Hematopoietic multipotent progenitor cell treated with erythropoietin and hydrocortisone succinate and interleukin-3 and kit ligand, for 6 days (in vitro differentiated cells): ENCODE data around the gene HSD17B1.
"Not testable (repeated sequence)": the region's sequence is repeated elsewhere in the genome, so short reads cannot be mapped to it uniquely, and the experiment has no call there.

ENCODE experiments used
- DNase-seq: peaks from one replicate; pipeline ENCODE4 v3.0.0-alpha.2; 2015

Gene HSD17B1, protein sequence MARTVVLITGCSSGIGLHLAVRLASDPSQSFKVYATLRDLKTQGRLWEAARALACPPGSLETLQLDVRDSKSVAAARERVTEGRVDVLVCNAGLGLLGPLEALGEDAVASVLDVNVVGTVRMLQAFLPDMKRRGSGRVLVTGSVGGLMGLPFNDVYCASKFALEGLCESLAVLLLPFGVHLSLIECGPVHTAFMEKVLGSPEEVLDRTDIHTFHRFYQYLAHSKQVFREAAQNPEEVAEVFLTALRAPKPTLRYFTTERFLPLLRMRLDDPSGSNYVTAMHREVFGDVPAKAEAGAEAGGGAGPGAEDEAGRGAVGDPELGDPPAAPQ

DNA sequence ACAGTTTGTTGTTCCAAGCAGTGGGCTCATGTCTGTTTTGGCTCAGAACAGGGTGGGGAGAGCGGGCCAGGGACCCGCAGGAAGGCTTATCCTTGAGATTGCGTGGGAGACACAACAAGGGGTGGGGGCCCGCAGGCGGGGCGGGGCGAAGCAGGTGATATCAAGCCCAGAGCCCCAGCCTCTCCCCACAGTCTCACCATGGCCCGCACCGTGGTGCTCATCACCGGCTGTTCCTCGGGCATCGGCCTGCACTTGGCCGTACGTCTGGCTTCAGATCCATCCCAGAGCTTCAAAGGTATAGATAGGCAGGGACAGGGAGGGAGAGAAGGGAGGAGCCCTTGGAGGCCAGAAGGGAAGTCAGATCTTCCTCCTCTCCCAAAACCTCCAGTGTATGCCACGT is at the start of gene HSD17B1:
HSD17B1 (plus strand) TSS at position 188 of the 400 bp plus-strand sequence; CDS start at position 199, 11 bp downstream.
- DNase-seq: not testable (repeated sequence)

DNA sequence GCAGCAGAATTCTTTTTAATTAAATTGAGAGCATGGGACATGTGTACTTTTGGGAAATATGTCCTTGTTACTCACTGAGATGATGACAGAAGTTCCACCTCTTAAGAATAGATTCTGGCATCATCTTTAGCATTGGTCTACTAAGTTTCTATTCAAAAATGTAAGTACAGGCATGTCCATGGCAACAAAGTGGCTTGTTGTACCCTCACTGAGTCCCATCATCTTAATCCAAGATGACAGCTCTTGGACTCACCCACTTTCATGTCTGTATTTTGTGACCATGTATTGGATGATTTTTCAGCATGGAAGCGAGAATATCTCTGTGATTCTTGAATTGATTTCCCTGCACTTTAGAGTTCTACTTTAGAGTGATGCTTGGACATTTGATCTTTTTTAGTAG is 49.8 kb upstream of the HSD17B1 start:
- no peak for DNase-seq

DNA sequence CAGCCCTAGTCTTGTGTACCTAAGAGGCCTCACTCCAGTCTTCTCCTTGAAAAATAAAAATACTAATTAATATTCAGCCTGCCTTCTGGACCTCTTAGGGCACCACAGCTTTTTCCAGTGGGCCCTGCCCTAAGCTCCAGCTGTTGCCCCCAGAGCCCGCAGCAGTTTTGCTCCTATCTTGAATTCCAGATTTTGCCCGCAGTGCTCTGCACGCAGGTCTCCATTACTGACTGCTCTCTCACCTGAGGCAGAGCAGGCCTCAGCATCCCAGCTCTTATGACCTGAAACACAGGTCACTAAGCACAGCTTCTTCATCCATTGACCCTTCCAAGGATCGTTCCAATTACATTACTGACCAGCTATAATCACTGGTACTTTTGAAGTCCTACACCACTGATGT is 45.1 kb upstream of the HSD17B1 start:
- DNase-seq: no peak

DNA sequence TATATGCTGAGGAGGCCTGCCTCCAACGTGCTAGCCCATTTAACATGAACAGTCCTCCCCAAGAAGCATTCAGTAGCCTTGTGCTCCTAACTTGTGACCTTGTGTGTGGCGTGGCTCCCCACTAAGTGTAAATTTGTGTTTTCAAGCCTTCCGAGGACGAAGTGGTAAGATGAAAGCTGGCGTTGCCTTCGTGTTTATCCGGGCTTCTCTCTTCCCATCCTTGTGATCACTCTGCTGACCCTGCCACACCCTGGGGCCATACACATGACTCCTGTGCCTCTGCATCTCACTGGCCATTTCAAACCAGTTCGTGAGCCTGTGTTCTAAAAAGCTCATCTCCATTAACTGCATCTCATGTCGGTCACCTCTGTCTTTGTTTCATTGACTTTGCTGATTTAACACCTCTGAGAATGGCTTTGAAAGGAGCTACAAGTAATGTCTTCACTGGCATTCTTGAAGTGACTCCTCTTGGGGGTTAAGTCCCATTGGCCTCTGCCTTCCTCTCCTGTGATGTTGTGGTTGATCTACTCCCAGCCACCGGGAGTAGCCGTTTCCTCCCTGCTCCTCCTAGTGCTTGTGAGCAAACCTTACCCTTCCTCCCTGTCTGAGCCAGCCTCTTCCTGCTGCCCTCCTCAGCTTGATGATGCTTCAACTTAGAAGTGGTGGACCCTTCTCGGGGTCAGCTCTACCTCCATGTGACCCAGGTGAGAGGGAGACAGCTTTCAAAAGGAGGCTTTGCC is 44.1 kb upstream of the HSD17B1 start:
- DNase-seq: no peak

DNA sequence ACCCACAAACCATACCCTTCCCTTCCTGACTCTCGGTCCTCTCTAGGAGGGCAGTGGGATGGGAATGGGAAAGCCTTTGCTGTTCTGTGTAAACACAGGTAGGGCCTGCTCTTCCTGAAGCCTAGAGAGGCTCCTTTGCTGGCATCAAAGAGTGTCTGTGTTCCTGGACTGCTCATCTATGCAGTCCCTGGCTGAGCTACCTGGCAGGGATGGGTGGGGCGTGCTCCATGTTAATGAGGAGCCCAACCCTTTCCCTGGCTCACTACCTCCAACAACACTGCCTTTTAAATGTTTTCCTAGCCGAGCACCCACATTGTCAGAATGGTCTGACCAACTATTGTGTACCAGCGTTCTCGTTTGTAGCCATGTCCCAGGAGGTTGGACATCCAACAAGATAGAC is 43.3 kb upstream of the HSD17B1 start:
- DNase-seq: no peak

DNA sequence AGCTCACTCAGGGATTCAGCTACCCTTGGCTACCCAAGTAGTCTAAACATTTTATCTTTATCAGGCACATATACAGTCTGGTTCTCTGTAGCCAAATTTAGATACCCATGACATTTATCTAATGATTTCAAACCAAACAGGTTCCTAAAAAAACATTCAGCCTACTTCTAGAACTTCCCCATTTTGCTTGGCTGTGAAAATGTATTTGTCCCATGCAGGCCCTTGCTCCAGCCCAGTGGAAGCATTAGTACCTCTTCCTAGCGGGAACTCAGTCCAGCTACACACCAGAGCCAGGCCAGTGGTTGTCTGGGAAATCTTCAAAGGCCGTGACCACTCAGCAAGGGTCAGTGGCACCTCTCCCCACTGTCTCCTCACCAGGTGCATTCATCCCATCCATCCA is 42.9 kb upstream of the HSD17B1 start:
- DNase-seq: peak; percentile 34

DNA sequence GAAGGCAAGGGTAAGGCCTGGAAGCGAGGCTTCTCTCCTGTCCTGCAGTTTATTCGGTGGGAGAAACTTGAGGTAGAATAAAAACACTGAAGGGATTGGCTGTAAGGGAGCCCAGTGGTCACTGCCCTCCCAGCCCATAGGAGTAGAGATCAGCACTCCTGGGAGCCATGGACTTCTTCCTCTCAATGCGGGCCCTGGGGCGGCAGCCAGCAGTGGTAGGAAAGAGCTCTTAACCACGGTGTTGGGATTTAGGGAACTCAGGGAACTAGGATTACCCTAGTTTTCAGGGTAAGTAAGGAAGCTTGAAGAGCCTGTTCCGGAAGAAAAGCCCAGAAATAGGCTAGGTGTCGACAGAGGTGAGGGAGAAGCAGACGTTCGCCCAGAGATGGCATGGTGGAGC is 40.5 kb upstream of the HSD17B1 start:
- DNase-seq: no peak

DNA sequence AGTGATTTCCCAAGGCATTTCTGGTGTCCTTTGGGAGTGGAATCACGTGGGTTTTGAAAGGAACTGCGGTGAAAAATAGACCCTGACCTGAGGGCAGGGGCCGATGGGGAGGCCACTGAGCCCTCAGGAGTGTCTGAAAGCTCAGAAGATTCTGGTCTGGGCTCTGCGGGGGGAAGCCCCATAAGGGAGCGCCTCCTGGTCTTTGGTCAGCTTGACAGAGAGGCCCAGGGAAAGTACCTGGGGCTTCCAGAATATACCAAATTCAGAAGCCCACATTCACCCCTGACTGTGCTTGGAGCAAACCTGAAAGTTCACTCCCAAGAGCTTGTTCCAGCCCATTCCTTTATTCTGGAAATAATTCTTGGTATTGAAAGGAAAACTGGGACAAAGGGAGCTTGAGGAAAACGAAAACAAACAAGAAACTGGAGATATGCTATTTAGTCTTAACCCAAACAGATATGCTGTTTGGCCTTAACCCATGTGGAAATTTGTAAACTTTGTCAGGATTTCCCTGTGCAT is 39.9 kb upstream of the HSD17B1 start:
- DNase-seq: no peak

DNA sequence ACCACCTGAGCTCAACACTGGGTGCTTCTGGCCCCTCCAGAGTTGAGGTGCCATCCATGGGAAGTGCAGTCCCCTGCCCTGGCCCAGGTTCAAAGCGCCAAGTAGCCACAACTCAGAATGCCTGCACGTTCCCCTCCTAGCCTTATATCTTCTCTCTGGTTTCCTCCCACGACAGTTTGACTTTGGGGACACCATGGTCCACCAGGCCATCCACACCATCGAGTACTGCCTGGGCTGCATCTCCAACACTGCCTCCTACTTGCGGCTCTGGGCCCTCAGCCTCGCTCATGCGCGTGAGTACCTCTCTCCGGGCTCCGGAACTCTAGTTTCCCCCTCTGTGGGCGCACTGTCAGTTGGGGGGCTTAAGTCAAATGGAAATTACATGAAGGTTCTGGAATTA is 39.0 kb upstream of the HSD17B1 start:
- no peak for DNase-seq

DNA sequence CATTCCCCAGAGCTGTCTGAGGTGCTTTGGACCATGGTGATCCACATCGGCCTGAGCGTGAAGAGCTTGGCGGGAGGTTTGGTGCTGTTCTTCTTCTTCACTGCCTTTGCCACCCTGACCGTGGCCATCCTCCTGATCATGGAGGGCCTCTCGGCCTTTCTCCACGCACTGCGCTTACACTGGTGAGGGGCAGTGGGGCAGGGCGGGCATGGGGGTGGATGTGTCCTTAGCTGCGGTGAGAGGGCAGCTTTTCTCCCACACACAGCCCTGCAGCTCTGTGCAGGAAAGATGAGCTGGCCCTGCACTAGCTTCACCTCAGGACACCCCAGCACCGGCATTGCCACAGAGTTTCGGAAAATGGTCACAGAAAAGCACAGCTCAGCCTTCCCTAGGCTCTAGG is 38.4 kb upstream of the HSD17B1 start:
- no peak for DNase-seq

DNA sequence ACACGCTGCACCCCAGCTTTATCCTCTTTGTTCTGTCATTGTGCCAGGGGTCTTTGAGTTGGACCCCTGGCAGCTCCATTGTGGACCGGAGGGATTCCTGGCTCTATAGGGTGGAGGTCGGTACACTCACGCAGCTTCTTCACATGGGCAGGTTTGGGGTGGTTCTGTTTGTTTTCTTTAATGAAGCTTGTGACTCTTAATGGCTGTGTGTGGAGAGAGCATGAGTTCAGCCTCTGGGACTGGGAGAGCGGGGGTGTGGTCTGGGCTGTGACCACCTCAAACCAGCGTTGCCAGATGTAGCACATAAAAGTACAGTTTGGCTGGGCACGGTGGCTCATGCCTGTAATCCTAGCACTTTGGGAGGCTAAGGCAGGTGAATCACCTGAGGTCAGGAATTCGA is 37.9 kb upstream of the HSD17B1 start:
- no peak for DNase-seq

DNA sequence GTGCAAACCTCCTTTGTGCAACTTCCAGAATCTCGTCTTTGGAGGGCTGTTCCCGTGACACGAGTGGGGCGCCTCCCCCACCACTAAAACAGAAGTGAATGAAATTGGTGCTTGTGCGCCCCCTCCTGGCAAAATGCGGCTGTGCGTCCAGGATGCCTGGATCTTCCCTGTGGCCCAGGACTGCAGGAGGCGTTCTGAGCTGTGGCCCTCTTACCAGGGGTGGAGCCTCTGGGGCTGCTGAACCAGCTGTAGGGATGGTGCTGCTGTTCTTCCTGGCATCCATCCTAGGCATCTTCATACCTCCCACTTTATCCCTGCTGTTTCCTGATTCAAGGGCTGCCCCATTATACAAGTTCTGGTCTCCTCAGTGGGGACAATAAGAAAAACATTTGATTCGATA is 35.2 kb upstream of the HSD17B1 start:
- peak; percentile 93 for DNase-seq

DNA sequence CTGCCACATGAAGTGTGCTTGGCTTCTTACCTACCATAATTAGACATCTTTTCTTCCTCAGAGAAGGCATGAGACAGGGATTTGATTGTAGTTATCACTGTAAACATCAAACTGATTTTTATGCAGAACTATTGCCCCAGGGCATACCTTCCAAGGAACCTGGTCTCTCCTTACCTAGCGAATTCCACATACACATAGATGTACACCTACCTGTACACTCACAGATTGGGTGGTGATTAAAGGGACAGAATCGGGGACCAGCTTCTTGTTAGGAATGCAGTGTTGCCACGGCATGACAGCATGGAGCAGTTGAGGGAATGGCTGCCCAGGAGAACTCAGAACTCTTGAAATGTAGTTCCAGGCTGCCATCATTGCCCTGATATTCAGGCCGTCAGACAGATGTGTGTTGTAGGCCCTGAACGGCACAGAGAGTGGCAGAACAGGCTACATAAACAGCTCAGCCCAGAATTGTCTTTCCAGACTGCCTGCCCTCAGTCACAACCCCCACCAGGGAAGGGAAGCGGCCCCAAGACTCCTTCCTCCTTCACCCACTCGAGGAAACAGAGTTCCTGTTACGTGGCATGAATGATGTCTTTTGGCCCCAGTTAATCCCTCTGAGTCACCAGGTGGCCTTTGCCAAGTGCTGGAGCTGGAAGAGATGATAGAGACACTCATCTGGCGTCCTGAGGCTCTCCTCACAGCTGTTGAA is 34.5 kb upstream of the HSD17B1 start:
- peak; percentile 87 for DNase-seq

DNA sequence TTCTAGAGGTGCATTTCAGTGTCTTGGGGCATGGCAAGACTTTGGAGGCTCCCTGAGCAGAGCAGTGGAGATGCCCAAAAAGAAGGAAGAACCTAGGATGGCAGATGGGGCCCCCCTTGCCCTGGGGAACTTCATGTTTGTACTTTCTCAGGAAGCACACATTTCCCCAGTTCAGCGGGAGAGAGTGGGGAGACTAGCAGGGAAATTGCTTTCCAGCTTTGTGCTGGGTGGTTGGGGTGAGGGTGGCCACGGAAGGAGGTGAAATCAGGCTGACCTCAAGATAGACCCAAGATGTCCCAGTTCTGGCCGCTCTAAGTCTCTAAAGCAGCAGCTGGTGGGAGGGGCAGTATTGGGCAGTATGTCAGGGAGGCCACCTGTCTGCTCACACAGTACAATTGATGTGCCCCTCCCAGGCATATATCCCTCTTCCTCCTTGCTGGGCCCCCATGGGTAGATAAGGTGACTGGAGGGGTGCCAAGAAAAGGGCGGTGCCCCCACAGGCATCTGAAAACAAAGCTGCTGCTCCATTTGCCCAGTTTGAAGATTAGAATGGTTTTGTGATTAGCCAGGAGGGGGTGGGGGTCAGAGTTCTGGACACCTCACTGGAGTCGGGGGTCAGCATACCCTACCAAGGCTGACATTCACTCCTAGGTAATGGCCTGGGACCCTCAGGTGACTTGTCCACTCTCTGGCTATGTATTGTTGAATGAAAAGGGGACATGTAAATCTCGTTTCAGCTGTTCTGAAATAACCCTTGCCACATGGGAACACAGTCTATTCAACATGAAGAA is 33.8 kb upstream of the HSD17B1 start:
- DNase-seq: peak; percentile 98

DNA sequence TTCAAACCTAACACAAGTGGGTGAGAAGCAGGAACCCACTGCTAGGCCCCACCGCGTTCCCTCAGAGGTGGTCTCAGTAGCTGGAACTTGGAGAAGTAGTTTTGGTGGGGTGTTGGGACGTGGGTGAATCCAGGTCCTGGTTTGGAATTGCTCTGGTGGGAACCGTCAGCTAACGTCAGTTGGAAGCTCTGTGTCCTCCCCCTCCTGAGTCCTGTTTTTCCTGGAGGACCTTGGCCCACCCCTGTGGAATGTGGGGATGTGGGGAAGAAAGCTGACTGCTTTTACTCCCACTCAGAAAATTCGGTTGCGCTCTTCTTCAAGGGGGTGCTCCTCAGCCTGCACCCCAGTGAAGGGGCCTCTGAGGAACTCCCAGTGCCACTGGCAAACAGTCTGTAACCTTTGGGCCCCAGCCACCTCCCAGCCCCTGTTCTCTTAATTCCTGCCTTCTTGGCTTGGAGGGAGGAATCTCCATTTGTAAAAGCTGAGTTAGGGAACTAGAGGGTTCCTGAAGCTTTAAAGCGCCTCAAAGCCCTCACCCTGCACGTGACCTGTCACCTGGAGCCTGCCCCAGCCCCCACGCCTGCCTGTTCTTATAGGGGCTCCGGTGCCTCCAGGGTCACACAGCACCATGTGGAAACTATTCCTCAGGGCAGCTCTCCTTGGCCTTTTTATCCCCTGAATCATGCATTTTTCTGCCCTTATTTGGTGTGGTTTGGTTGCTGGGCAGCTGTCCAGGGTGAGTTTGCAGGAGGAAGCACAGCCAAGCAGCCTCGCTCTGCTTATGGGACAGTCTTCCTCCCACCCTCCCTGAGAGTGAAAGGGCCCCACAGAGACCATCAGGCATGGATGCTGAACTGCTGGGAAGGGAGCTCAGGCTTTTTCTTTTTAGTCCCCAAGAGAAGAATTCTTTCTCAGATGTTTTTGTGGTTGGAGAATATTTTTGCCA is 32.9 kb upstream of the HSD17B1 start:
- DNase-seq: peak; percentile 62

DNA sequence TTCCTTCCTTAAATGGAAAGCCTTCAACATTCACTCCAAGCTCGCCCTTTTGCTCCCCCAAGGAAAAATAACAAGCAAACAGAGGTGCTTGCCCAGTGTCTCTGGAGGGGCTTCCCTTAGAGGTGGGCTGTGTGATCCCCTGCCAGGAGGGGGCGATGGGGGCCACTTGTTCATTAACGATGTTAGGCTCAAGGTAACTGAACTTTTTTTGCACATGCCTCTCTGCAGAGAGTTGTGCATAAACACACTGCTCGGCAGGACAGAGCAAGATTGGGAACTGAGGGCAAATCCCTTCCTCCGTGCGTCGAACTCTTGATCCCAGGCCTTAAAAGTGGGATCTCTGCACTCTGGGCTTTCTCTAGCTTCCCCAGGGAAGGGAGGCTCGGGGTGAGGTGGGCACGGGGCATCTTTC is 32.2 kb upstream of the HSD17B1 start:
- DNase-seq: peak; percentile 69

DNA sequence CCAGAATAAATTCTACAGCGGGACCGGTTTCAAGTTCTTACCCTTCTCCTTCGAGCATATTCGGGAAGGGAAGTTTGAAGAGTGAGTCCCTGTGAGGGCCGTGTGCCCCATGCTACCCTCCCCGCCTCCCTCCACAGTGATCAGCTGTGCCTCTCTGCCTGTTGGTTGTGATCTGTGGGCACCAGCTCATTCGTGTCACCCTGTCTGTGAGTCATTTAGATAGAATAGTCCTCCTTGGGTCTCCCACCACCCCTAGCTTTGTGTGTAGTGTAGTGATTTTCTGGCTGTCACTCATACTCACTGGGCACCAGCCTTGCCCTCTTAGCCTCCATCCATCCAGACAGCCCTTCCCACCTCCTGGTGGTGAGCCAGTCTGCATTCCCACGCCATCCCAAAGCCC is 31.7 kb upstream of the HSD17B1 start:
- no peak for DNase-seq

DNA sequence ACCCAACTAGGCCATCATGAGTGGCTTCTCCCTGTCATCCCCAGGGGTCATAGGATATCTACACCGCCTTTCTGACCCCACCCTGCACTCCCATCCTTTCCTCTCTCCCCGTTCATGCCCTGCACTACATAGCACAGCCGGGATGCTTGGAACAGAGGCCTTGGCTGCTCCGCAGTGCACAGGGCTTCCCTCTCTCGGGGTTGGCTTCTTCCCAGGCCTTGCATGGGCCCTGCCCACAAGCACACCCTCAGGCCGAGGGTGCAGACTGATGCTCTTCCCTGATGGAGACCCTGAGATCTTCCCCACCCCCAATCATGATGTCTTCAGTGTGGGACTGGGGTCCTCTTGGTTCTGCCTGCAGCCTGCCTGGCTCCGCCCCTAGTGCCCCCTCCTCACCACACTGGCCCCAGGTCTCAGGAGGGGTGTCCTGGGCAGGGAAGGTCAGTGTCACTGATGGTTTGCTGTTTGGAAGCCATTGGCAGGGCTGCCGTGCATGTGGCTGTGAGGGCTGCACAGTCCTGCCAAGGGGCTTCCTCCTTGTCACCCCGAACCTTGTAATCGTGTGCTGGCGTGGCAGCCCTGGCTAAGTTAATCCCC is 31.0 kb upstream of the HSD17B1 start:
- DNase-seq: no peak

DNA sequence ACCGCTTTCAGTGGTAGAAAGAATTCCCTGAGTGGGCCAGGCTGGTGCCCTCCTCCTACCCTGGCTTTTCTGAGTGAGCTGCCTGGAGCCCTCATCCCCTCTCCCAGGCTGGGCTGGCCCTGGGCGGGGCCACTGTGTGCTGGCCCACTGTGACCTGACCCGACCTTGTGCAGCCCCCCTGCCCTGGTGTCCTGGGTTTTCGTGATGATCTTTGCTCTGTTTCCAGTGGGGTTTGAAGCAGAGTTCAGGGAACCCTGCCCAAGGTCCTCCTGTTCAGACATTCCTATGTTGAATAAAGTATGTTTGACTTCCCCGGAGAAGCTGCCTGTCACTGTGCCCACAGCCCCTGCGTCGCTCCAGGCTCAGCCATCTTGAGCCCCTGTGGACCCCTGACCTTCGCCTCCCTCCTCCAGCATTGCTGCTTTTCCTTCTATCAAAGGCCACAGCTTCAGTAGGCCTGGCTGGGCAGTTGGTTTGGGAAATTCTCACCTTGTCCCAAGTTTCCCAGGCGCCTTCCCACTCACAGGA is 30.4 kb upstream of the HSD17B1 start:
- no peak for DNase-seq

DNA sequence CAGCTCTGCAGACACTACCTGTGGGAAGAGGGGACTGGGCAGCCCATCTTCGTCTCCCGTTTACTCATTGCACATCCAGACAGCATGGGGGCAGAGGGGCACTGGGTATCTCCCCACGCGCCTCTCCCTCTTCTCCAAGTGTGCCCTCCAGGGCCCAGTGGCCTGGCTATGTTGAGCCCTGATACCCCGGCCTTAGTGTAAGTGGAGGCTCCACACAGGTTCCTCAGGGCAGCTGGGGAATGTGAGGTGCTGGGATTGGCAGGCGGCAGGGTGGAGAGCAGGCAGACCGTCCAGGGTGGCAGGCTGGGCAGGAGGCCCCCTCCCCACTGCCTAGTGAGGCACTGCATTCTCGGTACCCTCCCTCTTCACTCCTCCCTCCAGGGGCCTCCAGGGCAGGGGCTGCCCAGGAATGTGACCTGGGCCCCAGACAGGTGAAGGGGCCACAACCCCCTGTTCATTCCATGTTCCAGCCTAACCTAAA is 29.9 kb upstream of the HSD17B1 start:
- no peak for DNase-seq

DNA sequence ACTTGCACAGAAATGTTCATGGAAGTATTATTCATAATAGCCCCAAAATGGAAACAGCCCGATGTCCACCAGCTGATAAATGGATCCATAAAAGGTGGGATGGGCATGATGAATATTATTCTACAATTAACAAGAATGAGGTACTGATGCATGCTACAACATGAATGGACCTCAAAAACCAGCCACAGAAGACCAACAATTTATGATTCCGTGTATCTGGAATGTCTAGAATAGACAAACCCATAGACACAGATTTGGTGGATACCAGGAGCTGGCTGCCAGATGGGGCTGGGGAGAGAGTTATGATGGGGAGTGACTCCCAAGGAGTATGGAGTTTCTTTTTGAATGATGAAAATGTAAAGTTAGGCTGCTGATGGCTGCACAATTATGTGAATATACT is 27.5 kb upstream of the HSD17B1 start:
- DNase-seq: no peak
